Fibroblast of lung (primary cell): ENCODE measurements around the gene ZBP1.

Experiments
- EZH2 ChIP-seq: IDR thresholded peaks from 2 replicates; pipeline ENCODE4 v1.5.1; 2012; ENCODE audit warnings: low read length, control low read depth, mild to moderate bottlenecking; ENCODE audit errors: missing control alignments
- TF ChIP-seq, protein P1 (sequence below), 2 donors: IDR thresholded peaks in 1 of 2; conservative IDR thresholded peaks in 1 of 2; 1 replicate in 1 of 2; 2 replicates in 1 of 2; pipeline ENCODE4 v1.5.1; 2011 to 2012; ENCODE audit warnings: low read length in 2 of 2, control low read depth in 1 of 2, inconsistent platforms in 1 of 2, low read depth in 1 of 2, mild to moderate bottlenecking in 1 of 2

DNA sequence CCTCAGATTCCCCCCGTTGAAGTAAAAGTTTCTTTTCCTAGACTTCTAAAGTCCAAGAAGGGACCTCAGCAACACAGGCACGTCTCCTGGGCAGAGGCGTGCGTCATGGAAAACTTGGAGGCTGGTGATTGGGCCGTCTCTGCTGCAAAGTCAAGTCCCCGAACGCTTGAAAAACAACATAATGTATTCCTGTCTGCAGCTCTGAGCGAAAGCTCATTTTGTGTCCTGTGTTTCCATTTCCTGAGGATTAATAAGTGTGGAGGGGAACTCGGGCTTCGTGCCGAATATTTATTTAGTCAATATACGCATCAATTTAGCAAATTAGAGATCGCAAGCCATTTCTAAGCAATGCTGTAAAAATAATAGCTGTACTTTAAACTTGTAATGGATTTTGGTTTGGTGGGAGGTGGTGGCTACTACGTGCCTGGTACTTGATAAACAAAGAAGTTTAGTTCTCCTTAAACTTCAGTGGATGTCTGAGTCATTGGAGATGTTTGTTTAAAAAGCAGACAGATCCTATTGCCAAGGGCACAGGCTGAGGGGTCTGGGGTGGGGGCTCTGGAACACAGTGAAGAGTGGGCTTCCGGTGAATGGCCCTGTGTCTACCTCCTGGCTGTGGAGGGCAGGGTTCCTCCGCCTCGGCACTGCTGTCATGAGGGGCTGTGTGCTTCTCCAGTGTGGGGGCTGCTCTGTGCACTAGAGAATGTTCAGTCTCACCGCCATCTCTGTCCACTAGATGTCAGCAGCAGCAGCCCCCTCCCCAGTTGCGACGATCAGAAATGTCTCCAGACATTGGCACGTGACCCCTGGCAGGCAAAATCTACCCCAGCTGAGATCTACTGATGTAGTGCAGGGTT lies 37.6 kb downstream of the ZBP1 start:
- TF ChIP-seq, protein P1, sequence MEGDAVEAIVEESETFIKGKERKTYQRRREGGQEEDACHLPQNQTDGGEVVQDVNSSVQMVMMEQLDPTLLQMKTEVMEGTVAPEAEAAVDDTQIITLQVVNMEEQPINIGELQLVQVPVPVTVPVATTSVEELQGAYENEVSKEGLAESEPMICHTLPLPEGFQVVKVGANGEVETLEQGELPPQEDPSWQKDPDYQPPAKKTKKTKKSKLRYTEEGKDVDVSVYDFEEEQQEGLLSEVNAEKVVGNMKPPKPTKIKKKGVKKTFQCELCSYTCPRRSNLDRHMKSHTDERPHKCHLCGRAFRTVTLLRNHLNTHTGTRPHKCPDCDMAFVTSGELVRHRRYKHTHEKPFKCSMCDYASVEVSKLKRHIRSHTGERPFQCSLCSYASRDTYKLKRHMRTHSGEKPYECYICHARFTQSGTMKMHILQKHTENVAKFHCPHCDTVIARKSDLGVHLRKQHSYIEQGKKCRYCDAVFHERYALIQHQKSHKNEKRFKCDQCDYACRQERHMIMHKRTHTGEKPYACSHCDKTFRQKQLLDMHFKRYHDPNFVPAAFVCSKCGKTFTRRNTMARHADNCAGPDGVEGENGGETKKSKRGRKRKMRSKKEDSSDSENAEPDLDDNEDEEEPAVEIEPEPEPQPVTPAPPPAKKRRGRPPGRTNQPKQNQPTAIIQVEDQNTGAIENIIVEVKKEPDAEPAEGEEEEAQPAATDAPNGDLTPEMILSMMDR (conservative IDR thresholded peaks at IDR 0.05 in 1 of 2, IDR thresholded peaks at IDR 0.05 in 1 of 2; ENCODE audit: low read depth in 1 of 2, low read length in 2 of 2), result peak in 1 of 2 donors; percentile 46
- TF ChIP-seq EZH2, result no peak
